Measurements from ENCODE around the gene S100P.
"Not testable (repeated sequence)": the region's sequence is repeated elsewhere in the genome, so short reads cannot be mapped to it uniquely, and the experiment has no call there.

Gene S100P

DNA sequence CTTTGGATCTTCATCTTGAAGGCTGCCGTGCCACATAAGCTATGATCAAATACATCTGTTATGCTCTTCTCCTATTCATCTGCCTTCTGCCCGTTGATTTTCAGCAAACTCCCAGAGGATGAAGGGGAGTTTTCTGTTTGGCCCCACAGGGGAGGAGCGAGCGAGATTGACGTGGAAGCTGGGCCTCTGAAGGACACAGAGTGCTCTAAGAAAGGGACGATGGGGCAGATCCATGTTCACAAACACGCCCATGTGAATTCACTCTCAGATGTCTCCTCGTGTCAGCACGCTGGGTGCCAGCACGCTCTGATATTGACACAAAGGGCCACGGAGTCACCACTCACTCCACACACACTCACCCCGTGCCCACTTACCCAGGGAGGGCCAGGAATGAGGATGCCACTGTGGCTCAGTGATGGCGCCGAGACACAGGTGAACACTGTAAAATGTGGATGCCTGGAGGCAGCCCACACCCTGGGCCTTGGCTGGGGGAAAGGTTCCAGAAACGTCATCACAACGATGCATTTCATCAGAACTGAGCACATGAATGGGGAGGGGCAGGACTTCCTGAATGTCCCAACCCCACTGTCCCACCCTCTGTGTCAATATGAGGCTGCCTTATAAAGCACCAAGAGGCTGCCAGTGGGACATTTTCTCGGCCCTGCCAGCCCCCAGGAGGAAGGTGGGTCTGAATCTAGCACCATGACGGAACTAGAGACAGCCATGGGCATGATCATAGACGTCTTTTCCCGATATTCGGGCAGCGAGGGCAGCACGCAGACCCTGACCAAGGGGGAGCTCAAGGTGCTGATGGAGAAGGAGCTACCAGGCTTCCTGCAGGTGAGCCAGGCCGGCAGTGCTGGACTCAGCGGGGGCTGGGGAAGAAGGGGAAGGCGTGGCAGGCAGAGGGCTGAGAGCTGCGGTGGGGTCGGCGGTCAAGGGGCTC lies at the start of gene S100P:
Gene S100P, plus strand, starts transcription at position 648 of the 946 bp plus-strand sequence. Its CDS starts 55 bp downstream, at position 703.
- no peak for ATAC-seq
- peak within 1 kb of the TSS; percentile 79 to 81 for H3K4me3 Mint-ChIP-seq
- H3K27me3 Mint-ChIP-seq = no peaks in the 10 kb centered on the region
- no peaks in the 10 kb centered on the region for H3K9me3 Mint-ChIP-seq
- no peak for DNase-seq
- H3K27ac Mint-ChIP-seq = peak within 1 kb of the TSS; percentile 97 to 98
- peaks cover 90% of the 10 kb centered on the region for H3K4me1 Mint-ChIP-seq

DNA sequence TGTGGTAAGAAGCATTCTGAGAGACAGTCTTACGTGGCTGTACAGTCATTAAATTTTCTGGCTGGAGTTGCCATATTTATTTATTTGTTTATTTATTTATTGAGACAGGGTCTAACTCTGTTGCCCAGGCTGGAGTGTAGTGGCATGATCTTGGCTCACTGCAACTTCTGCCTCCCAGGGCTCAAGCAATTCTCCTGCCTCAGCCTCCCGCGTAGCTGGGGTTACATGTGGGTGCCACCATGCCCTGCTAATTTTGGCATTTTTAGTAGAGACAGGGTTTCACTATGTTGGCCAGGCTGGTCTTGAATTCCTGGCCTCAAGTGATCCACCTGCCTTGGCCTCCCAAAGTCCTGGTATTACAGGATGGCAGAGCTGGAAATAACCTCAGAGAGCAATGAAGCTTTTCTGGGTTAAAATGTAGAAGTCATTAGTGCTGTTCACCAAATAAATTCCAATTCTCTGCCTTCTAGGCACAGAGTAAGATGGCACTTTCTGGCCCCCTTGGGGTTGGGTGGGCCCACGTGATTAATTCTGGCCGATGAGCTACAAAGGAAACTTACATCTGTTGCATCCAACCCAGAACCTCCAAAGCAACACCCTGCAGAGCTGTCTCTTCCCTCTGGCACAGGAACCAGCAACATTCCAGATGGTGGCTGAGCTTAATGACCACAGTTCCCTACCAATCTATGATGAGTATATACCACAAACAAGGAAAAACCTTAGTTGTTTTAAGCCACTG lies 48.7 kb upstream of the S100P start:
- no peaks in the 10 kb centered on the region for H3K9me3 Mint-ChIP-seq
- no peaks in the 10 kb centered on the region for H3K27me3 Mint-ChIP-seq
- H3K4me3 Mint-ChIP-seq = no peak overlapping the region
- peaks cover 28% of the 10 kb centered on the region for H3K4me1 Mint-ChIP-seq
- DNase-seq (no peak), ATAC-seq (no peak)
- no peak overlapping the region for H3K27ac Mint-ChIP-seq

DNA sequence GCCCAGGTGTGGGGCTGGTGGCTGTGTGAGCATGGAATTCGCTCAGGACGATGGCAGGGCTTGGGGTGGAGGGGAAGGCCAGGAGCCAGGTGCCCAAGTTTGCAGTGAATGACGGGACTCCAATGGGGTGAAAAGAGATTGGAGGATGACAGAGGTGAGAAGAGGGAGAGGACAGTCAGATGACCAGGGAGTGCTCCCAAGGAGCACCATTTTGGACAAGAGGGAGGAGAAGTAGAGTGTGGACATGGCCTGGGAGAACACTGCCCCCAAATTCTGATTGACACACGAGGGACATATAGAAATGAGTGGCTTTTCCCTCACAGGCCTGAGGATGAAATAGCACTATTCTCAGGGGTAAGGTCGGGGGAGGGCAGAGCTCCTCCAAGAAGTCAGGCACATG lies 46.5 kb upstream of the S100P start:
- DNase-seq = no peak
- H3K9me3 Mint-ChIP-seq = no peaks in the 10 kb centered on the region
- no peak for ATAC-seq
- no peaks in the 10 kb centered on the region for H3K27me3 Mint-ChIP-seq
- H3K4me1 Mint-ChIP-seq = peaks cover 18% of the 10 kb centered on the region
- peak overlapping the region in 1 of 2 donors; percentile 34 for H3K27ac Mint-ChIP-seq
- H3K4me3 Mint-ChIP-seq = no peak overlapping the region

DNA sequence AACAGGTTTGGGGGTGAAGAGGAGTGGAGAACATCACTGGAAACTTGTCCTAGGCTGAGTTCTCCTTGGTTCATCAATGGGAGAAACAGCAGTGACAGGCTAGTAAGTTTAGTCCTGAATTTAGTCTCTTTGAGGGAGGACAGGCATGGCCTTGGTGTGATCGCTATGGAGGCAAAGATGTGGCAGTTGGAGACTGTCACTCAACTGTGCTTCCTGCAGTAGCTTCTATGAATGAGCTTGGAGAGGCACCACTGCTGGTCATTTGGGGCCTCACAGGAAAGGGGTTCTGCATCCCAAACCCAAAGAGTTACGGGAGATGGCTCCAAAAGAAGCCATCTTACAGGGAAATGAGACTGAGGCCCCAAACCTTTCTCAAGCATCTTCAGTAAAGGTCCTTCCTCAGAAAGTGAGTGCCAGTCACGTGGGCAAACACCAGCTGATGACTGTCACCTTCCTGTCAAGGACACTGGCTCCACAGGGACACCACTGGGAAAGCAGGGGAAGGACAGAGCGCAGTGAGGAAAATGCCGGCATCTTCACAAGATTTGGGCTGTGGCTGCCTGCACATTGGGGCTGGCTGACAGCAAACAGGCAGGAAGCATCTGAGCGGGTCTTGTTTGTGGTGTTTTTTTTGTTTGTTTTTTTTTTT lies 46.0 kb upstream of the S100P start:
- H3K27me3 Mint-ChIP-seq = no peaks in the 10 kb centered on the region
- H3K9me3 Mint-ChIP-seq = no peaks in the 10 kb centered on the region
- no peak overlapping the region for H3K4me3 Mint-ChIP-seq
- H3K4me1 Mint-ChIP-seq = peaks cover 13% of the 10 kb centered on the region
- DNase-seq (no peak), ATAC-seq (no peak)
- H3K27ac Mint-ChIP-seq = no peak overlapping the region

DNA sequence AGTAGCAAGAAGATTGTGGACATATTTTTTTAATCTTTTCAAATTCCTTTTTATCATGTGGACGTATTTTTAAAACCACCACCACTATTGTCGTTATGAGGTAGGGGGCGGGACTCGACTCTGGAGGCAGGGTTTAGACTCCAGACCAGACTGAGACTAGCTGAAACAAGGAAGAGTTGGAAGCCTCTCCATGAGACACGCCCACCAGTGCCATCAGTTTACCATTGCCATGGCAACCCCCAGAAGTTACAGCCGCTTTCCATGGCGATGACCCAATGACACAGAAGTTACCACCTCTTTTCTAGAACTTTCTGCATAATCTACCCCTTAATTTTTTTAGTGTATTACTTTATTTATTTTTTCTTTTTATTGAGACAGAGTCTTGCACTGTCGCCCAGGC lies 44.5 kb upstream of the S100P start:
- Mint-ChIP-seq H3K4me3 (no peak overlapping the region), H3K27me3 (no peaks in the 10 kb centered on the region), H3K4me1 (no peaks in the 10 kb centered on the region), H3K9me3 (no peaks in the 10 kb centered on the region), H3K27ac (no peak overlapping the region)
- DNase-seq (no peak), ATAC-seq (no peak)

DNA sequence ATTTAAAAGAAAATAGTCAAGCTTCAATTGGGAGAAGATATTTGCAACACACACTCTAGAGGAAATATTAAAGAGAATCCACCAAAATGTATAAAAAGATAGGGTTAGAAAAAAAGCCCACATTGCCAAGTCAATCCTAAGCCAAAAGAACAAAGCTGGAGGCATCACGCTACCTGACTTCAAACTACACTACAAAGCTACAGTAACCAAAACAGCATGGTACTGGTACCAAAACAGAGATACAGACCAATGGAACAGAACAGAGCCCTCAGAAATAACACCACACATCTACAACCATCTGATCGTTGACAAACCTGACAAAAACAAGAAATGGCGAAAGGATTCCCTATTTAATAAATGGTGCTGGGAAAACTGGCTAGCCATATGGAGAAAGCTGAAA lies 39.5 kb upstream of the S100P start:
- not testable (repeated sequence) for H3K4me3 Mint-ChIP-seq
- H3K4me1 Mint-ChIP-seq = peaks cover 14% of the 10 kb centered on the region

DNA sequence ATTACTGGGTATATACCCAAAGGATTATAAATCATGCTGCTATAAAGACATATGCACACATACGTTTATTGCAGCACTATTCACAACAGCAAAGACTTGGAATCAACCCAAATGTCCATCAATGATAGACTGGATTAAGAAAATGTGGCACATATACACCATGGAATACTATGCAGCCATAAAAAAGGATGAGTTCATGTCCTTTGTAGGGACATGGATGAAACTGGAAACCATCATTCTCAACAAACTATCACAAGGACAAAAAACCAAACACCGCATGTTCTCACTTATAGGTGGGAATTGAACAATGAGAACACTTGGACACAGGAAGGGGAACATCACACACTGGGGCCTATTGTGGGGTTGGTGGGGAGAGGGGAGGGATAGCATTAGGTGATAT lies 38.4 kb upstream of the S100P start:
- H3K4me3 Mint-ChIP-seq, H3K27me3 Mint-ChIP-seq, ATAC-seq, H3K9me3 Mint-ChIP-seq, H3K27ac Mint-ChIP-seq, DNase-seq: not testable (repeated sequence)
- peaks cover 23% of the 10 kb centered on the region for H3K4me1 Mint-ChIP-seq

More for the DNA sequence above, 39.5 kb upstream of the S100P start:
- not testable (repeated sequence) for ATAC-seq, DNase-seq, H3K27me3 Mint-ChIP-seq, H3K27ac Mint-ChIP-seq, H3K9me3 Mint-ChIP-seq

DNA sequence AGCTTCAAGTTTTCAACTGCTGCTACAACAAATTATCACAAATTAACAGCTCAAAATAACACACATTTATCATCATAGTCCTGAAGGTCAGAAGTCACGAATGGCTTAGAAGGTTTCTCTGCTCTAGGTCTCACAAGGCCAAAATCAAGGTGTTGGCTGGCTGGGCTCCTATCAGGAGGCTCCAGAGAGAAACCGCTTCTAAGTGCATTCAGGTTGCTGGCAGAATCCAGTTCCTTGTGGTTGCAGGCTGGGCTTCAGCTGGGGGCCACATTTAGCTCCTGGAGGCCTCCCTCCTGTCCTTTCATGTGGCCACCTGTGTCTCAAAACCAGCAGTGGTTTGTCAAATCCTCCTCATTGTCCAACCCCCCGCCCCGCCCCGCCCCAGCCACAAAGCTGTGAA lies 37.8 kb upstream of the S100P start:
- Mint-ChIP-seq H3K9me3 (no peaks in the 10 kb centered on the region), H3K27ac (no peak overlapping the region), H3K4me1 (peaks cover 23% of the 10 kb centered on the region), H3K4me3 (no peak overlapping the region), H3K27me3 (peaks cover 14% of the 10 kb centered on the region)
- ATAC-seq = no peak
- no peak for DNase-seq

DNA sequence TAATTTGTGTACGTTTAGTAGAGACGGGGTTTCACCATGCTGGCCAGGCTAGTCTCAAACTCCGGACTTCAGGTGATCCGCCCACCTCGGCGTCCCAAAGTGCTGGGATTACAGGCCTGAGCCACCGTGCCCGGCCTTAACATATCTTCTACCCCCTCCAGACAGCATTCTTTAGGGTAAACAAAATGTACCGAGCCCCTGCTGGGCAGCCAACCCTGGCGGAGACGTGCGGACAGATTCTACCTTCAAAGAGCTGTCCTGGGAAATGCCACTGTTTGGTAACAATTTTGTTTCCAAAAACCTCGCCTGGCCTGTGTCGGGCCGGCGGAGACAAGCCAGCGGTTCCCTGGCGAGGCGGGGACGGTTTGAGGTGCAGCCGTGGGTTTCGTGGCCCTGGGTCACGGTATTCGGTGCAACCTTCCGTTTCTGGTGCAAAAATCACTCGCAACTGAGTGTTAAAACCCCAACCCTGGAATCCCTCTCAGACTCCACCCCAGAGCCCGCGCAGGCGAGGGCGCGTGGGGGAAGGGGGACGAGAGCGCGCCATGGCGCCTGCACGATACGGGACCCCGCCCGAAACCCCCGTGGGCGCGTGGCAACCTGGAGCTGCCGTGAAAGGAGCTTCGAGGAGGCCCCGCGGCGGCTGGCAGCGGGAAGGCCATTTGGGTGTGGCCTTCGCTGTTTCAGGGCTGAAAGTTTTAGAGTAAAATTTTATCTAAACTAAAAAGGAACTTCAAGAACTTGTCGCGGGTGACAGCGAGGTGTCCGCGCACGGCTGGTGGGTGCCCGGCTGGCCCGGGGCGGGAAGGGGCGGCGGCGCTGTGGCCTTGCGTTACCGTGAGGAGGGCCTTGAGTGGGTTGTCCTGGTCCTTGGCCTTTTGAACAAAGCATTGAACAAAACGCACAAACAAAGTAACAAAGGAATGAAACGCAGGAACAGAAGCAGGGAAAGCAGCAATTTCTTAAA lies 36.2 kb upstream of the S100P start:
- H3K27ac Mint-ChIP-seq = peak overlapping the region in 1 of 2 donors; percentile 84
- DNase-seq (no peak), ATAC-seq (no peak)
- peak overlapping the region in 1 of 2 donors; percentile 2 for H3K4me3 Mint-ChIP-seq
- no peaks in the 10 kb centered on the region for H3K9me3 Mint-ChIP-seq
- peaks cover 29% of the 10 kb centered on the region for H3K27me3 Mint-ChIP-seq
- peaks cover 23% of the 10 kb centered on the region for H3K4me1 Mint-ChIP-seq

DNA sequence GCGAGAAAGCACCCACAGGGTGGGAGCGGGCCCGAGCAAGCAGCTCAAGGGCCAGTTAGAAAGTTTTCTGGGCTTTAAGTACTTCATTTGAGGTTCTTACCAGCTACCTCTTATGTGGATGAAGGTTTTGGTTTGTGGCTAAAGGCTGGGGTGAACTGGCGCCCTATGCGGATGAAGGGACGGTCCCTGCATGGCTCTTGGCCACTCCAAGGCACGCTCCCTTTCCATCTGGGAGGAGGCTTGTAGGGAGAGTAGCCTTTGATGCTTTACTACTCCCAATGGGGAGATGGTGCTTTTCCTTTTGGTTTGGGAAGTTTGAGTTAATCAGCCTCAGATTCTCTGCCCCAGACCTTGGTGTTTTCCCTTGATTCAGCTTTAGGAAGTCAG lies 35.5 kb upstream of the S100P start:
- ATAC-seq (peak; percentile 48), DNase-seq (no peak)
- Mint-ChIP-seq H3K9me3 (no peaks in the 10 kb centered on the region), H3K4me3 (peak overlapping the region; percentile 75 to 77), H3K27ac (no peak overlapping the region), H3K27me3 (peaks cover 36% of the 10 kb centered on the region), H3K4me1 (peaks cover 23% of the 10 kb centered on the region)

DNA sequence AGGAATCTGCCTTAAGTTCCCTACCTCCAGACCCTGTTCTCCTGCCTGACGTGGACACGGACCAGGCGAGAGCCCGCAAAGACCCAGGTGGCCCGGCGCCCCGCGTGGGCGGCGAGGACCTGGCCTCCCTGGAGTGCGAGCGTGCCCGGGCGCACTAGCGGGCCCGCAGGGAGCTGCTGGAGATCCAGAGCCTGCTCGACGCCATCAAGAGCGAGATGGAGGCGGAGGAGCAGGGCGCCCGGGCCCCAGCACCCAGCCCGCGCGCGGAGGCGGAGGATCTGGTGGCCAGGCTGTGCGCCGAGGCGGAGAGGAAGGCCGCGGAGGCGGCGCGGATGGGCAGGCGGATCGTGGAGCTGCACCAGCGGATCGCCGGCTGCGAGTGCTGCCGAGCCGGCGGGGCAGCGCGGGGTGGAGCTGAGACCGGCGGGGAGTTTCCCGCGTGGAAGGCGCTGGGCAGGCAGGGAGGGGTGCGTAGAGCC lies 35.0 kb upstream of the S100P start:
- Mint-ChIP-seq H3K27ac (no peak overlapping the region), H3K9me3 (no peaks in the 10 kb centered on the region), H3K4me3 (peak overlapping the region; percentile 75 to 77), H3K4me1 (peaks cover 23% of the 10 kb centered on the region), H3K27me3 (peaks cover 40% of the 10 kb centered on the region)
- peak; percentile 78 for ATAC-seq
- DNase-seq = peak; percentile 56 to 60

DNA sequence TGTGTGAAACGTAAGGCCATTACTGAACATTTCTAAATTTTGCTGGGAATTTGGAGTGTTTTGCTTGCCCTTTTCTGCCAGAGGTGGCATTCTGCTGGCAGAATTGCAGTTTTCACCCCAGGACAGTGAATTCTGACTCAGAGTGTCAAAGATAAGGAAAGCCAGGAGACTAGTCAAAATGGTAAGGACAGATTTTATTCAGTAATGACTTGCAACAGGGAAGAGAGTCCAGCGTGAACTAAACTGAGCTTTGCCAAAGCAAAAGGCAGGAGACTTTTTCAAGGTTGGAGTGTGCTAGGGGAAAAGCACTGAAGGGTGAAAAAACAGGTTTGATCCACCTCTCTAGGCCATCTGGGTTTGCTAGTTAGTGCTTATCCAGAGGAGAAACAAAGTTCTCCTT lies 33.8 kb upstream of the S100P start:
- DNase-seq = no peak
- ATAC-seq = no peak
- Mint-ChIP-seq H3K9me3 (no peaks in the 10 kb centered on the region), H3K4me1 (peaks cover 23% of the 10 kb centered on the region), H3K27me3 (peaks cover 40% of the 10 kb centered on the region), H3K4me3 (no peak overlapping the region), H3K27ac (no peak overlapping the region)

DNA sequence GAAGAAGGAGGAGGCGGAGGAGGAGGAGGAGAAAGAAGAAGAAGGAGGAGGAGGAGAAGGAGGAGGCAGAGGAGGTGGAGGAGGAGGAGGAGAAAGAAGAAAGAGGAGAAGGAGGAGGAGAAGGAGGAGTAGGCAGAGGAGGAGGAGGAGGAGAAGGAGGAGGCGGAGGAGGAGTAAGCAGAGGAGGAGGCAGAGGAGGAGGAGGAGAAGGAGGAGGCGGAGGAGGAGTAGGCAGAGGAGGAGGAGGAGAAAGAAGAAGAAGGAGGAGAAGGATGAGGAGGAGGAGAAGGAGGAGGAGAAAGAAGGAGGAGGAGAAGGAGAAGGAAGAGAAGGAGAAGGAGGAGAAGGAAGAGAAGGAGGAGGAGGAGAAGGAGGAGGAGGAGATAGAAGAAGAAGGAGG lies 33.2 kb upstream of the S100P start:
- H3K4me3 Mint-ChIP-seq = no peak overlapping the region
- peaks cover 23% of the 10 kb centered on the region for H3K4me1 Mint-ChIP-seq
- ATAC-seq (no peak), DNase-seq (no peak)
- peaks cover 40% of the 10 kb centered on the region for H3K27me3 Mint-ChIP-seq
- H3K9me3 Mint-ChIP-seq = no peaks in the 10 kb centered on the region
- H3K27ac Mint-ChIP-seq = no peak overlapping the region

DNA sequence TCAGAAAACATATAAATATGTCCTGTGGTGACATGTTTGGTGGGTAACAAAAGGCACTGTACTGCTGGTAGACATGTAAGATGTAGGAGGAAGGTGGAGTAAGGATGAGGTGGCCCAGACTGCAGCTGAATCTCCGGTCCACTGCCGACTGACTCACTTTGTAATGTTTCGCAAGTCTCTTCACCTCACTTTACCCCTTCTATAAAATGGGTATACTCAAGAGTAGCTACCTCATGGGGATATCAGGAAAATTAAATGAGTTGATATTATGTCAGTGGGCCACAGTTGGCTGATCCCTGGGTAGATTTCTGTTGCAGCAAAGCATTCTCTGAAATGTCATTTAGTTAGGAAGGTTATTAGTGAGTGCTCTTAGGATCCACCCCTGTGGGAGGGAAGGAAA lies 31.1 kb upstream of the S100P start:
- Mint-ChIP-seq H3K4me3 (no peak overlapping the region), H3K9me3 (no peaks in the 10 kb centered on the region), H3K27ac (no peak overlapping the region), H3K4me1 (peaks cover 23% of the 10 kb centered on the region), H3K27me3 (peaks cover 40% of the 10 kb centered on the region)
- DNase-seq = no peak
- no peak for ATAC-seq
